B cell (primary cell): ENCODE measurements around the gene STPG1. TPM values are rescaled to one million over a fixed set of nuclear protein-coding genes. Genes with fewer than 3 reads are reported as not detected.

ENCODE experiments used
- ATAC-seq: fragments of 200-7000 bp; cut with Tn5 transposase; one replicate; pipeline ENCODE4 v1.10.0; 2021; ENCODE audit warnings: low read depth, mild to moderate bottlenecking, moderate number of reproducible peaks, moderate library complexity
- CTCF ChIA-PET: fragments of 350-600 bp; sonication (Branson Sonifier 250); formaldehyde crosslinking; loops from one replicate; lab custom pipeline; 2021; ENCODE audit warnings: antibody characterized with exemption, inconsistent platforms; lab: Charles Lee
- POLR2A ChIA-PET: fragments of 350-600 bp; sonication (Branson Sonifier 250); formaldehyde crosslinking; loops from one replicate; lab custom pipeline; 2021; ENCODE audit warnings: antibody characterized with exemption; lab: Charles Lee
- DNase-seq: peaks from one replicate; pipeline ENCODE4 v3.0.0; 2013
- H2AFZ ChIP-seq: 2 replicates; pipeline ENCODE4 v1.6.1; 2012; ENCODE audit warnings: mild to moderate bottlenecking, low read depth, low read length; ENCODE audit not compliant: insufficient read depth, poor library complexity, severe bottlenecking
- H3K27ac ChIP-seq, 2 donors: 1 replicate in 1 of 2; 2 replicates in 1 of 2; pipeline ENCODE4 v1.5.1; 2012 to 2013; ENCODE audit warnings: low read length in 2 of 2, mild to moderate bottlenecking in 2 of 2, moderate library complexity in 1 of 2
- H3K27me3 ChIP-seq, 4 experiments: fragments of 200-600 bp in 1 of 4; sonication (generic) in 1 of 4; replicated peaks in 1 of 4; 1 replicate in 2 of 4; 2 replicates in 2 of 4; pipeline versions ENCODE4 v1.6.1 to v1.7.0; 2013 to 2016; ENCODE audit warnings: low read length in 3 of 4, mild to moderate bottlenecking in 2 of 4, mixed read lengths in 1 of 4, moderate library complexity in 1 of 4; ENCODE audit not compliant: insufficient read depth in 4 of 4, control insufficient read depth in 3 of 4; ENCODE audit errors: control extremely low read depth in 1 of 4
- H3K36me3 ChIP-seq, 2 experiments: replicated peaks in 1 of 2; 1 replicate in 1 of 2; 2 replicates in 1 of 2; pipeline versions ENCODE4 v1.6.1 to v1.7.1; 2013; ENCODE audit warnings: low read length in 1 of 2; ENCODE audit not compliant: insufficient read depth in 2 of 2, control insufficient read depth in 1 of 2; ENCODE audit errors: control extremely low read depth in 1 of 2, extremely low read depth in 1 of 2
- H3K4me1 ChIP-seq, 2 donors: fragments of 200-600 bp in 1 of 2; sonication (generic) in 1 of 2; 1 replicate in 1 of 2; 2 replicates in 1 of 2; pipeline versions ENCODE4 v1.5.1 to v1.6.1; 2013 to 2017; ENCODE audit warnings: low read length in 2 of 2; ENCODE audit not compliant: control insufficient read depth in 2 of 2, insufficient read depth in 2 of 2
- H3K4me2 ChIP-seq: replicated peaks from 2 replicates; pipeline ENCODE3; 2012; ENCODE audit warnings: mild to moderate bottlenecking, low read depth, low read length; ENCODE audit not compliant: poor library complexity, severe bottlenecking
- H3K4me3 ChIP-seq, 5 experiments: fragments of 200-600 bp in 1 of 5; sonication (generic) in 1 of 5; 1 replicate in 3 of 5; 2 replicates in 2 of 5; pipeline versions ENCODE4 v1.5.1 to v1.7.0; 2011 to 2016; ENCODE audit warnings: low read length in 4 of 5, mild to moderate bottlenecking in 4 of 5, low read depth in 2 of 5, control low read depth in 1 of 5, moderate library complexity in 1 of 5; ENCODE audit not compliant: insufficient read depth in 1 of 5; ENCODE audit errors: control extremely low read depth in 1 of 5, extremely low read depth in 1 of 5
- H3K79me2 ChIP-seq: fragments of 200-600 bp; sonication (generic); one replicate; pipeline ENCODE4 v1.6.0; 2016; ENCODE audit warnings: low read length; ENCODE audit not compliant: control insufficient read depth, insufficient read depth
- H3K9ac ChIP-seq: fragments of 200-600 bp; sonication (generic); 2 replicates; pipeline ENCODE4 v1.6.1; 2017; ENCODE audit warnings: mild to moderate bottlenecking, low read length, moderate library complexity
- H3K9me3 ChIP-seq, 3 donors: one replicate each; pipeline versions ENCODE4 v1.6.1 to v1.7.1; 2013; ENCODE audit warnings: low read length in 2 of 3; ENCODE audit not compliant: control insufficient read depth in 2 of 3, insufficient read depth in 1 of 3; ENCODE audit errors: control extremely low read depth in 1 of 3
- H4K20me1 ChIP-seq: 2 replicates; pipeline ENCODE4 v1.6.0; 2012; ENCODE audit warnings: mild to moderate bottlenecking, low read length; ENCODE audit not compliant: insufficient read depth, control insufficient read depth, poor library complexity, severe bottlenecking
- H3K27ac Mint-ChIP-seq: one replicate; pipeline ENCODE4 v1.8.0; 2021; ENCODE audit warnings: mixed read lengths
- H3K27me3 Mint-ChIP-seq: one replicate; pipeline ENCODE4 v1.8.0; 2021; ENCODE audit warnings: mixed read lengths
- H3K4me1 Mint-ChIP-seq: one replicate; pipeline ENCODE4 v1.8.0; 2021; ENCODE audit warnings: mixed read lengths
- H3K4me3 Mint-ChIP-seq: one replicate; pipeline ENCODE4 v1.8.0; 2021; ENCODE audit warnings: mixed read lengths
- H3K9me3 Mint-ChIP-seq: one replicate; pipeline ENCODE4 v1.8.0; 2022; ENCODE audit warnings: mixed read lengths; ENCODE audit not compliant: insufficient read depth
- CTCF ChIP-seq: fragments of 200-600 bp; IDR thresholded peaks from one replicate; pipeline ENCODE4 v1.8.0; 2022; ENCODE audit warnings: antibody characterized with exemption, mild to moderate bottlenecking
- EZH2 ChIP-seq: IDR thresholded peaks from 2 replicates; pipeline ENCODE4 v1.6.1; 2012; ENCODE audit warnings: borderline replicate concordance, low read depth, mild to moderate bottlenecking, moderate library complexity, low read length; ENCODE audit not compliant: insufficient read depth, poor library complexity, severe bottlenecking
- WGBS: methylation state at CpG from one replicate; pipeline ENCODE4 v1.1.5; 2013; ENCODE audit warnings: missing lambda C conversion rate; ENCODE audit not compliant: insufficient coverage; 5-methylcytosine and 5-hydroxymethylcytosine counted together
- intact Hi-C: fragments of 100-400 bp; cut with micrococcal nuclease; formaldehyde crosslinking; loops from one replicate; pipeline ENCODE4 v1.10.0; 2022
- polyA plus RNA-seq: library from polyadenylated mRNA; depleted of rRNA; stranded (reverse); fragments of >200 nt; gene quantifications from 2 replicates; pipeline ENCODE4 v1.2.3, GENCODE V29; 2012
- total RNA-seq, 2 donors: library from RNA; stranded (reverse); fragments of 120-200 nt in 1 of 2; gene quantifications; 1 replicate in 1 of 2; 2 replicates in 1 of 2; pipeline versions ENCODE4 v1.2.3 to v1.2.4, GENCODE V29; 2013 to 2022

STPG1 gene
- total and polyA plus RNA-seq, 2 donors (not counting 1 experiment from before 2014, with no cell fraction given), result 4.6 to 6.1 TPM

DNA sequence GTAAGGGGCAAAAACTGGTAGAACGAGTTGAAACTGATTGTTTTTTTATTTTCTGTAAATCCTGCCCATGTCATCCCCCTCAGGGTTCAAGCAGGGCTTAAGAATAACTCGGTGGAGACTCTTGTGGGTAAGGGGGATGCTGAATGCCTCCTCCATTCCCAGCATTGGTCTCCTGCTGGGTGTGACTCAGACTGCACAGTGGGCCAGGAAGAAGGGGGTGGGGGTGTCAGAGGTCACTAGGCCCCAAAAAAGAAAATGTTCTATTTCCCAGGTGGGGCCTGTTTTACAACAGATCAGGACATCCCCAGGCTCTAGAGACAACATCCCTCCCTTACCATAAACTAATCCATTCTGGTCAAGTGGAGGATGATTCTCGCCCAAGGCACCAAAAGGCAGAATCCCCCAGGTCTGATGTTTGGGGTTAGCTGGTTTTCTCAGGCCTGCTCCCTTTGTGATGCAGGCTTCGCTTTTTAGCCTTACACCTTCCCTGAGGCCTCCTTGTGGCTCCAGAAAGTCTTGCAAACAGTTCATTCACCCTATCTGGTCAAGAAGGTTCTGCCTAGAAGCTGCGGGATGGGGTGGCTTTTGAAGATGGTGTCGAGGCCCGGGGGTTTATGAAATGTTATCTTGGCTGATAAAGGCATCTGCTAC is 105.1 kb downstream of the STPG1 start:
- H3K9ac ChIP-seq, result no peak overlapping the region
- H3K4me1 ChIP-seq, result no peaks in the 10 kb centered on the region
- Mint-ChIP-seq H3K9me3 (no peaks in the 10 kb centered on the region), H3K27ac (no peak overlapping the region), H3K4me1 (no peaks in the 10 kb centered on the region), H3K27me3 (peaks cover 27% of the 10 kb centered on the region), H3K4me3 (no peak overlapping the region)
- no peak for DNase-seq
- H3K27ac ChIP-seq, result no peak overlapping the region
- 92% methylated on average over 4 of the region's 7 CpGs for WGBS
- no peaks in the 10 kb centered on the region for H3K79me2 ChIP-seq
- no peak overlapping the region for H3K4me3 ChIP-seq
- H3K4me2 ChIP-seq, result no peak overlapping the region
- no peak for ATAC-seq
- H4K20me1 ChIP-seq, result no peaks in the 10 kb centered on the region
- POLR2A ChIA-PET, result interaction anchor here (0.6 kb wide), 1 partner anchor 9 kb away, joined by 3 read pairs; no protein-coding TSS in a partner anchor
- no peak for TF ChIP-seq EZH2
- TF ChIP-seq CTCF, result no peak
- H2AFZ ChIP-seq, result no peak overlapping the region
- intact Hi-C loops, result no loop called here
- no peaks in the 10 kb centered on the region for H3K9me3 ChIP-seq
- H3K27me3 ChIP-seq, result peaks cover 0 to 10% (median 2%) of the 10 kb centered on the region in 4 experiments
- no peaks in the 10 kb centered on the region for H3K36me3 ChIP-seq
- CTCF ChIA-PET, result interaction anchor here (1.6 to 1.8 kb wide), 2 partner anchors 110 to 157 kb away, joined by 4 to 5 read pairs; no protein-coding TSS in a partner anchor

Other genes with a start within 250 kb of the STPG1 start
- 38.0 and 39.7 TPM in 2 replicates for gene IFNLR1, start 226.5 kb downstream of the STPG1 start, total RNA-seq
- gene IFNLR1, start 226.5 kb downstream of the STPG1 start, polyA plus RNA-seq, result 14.7 and 16.0 TPM in 2 replicates
- gene GRHL3, start 94.4 kb downstream of the STPG1 start, total RNA-seq, result not detected in 2 replicates
- gene GRHL3, start 94.4 kb downstream of the STPG1 start, polyA plus RNA-seq, result not detected in 2 replicates
- 31.6 and 38.8 TPM in 2 replicates for gene NIPAL3, start 2.0 kb upstream of the STPG1 start, total RNA-seq
- gene NIPAL3, start 2.0 kb upstream of the STPG1 start, polyA plus RNA-seq, result 23.0 and 23.8 TPM in 2 replicates
- 35.1 and 37.3 TPM in 2 replicates for gene RCAN3, start 89.1 kb upstream of the STPG1 start, total RNA-seq
- 19.3 and 21.9 TPM in 2 replicates for gene RCAN3, start 89.1 kb upstream of the STPG1 start, polyA plus RNA-seq
- not detected in 2 replicates for gene NCMAP, start 142.3 kb upstream of the STPG1 start, total RNA-seq
- not detected in 2 replicates for gene NCMAP, start 142.3 kb upstream of the STPG1 start, polyA plus RNA-seq
- gene SRRM1, start 229.5 kb upstream of the STPG1 start, total RNA-seq, result 226 and 238 TPM in 2 replicates
- 88.5 and 153 TPM in 2 replicates for gene SRRM1, start 229.5 kb upstream of the STPG1 start, polyA plus RNA-seq